ENCODE results near the gene NUDT14. TPM values are rescaled to one million over a fixed set of nuclear protein-coding genes. Genes with fewer than 3 reads are reported as not detected.

NUDT14 gene
- total RNA-seq, 1 donor from 2014 or later = 5.5 TPM

DNA sequence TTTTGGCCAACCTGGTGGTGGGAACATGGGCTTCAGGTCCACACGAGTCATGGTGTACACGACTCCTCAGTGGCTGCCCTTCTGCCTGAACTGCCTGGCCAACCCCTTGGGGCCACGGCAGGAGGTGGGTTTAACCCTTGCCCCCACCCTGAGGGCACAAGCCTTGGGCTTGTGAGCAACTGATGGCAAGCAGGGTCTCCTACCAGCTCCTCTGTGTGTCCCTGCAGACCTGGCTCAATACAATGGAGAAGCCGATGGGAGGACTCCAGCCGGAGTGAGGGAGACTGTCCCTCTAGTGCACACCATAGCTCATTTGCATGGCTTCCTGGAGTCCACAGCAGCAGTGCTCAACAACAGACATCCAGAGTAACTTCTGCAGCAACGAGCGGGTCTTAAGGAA, 40.5 kb downstream of the NUDT14 start:
- H3K79me2 ChIP-seq (ENCODE audit: low read depth) = no peaks in the 10 kb centered on the region
- H3K4me3 ChIP-seq = no peak overlapping the region
- no peaks in the 10 kb centered on the region for H3K4me1 ChIP-seq
- no peaks in the 10 kb centered on the region for H3F3A ChIP-seq (ENCODE audit: low read depth)
- no peak for TF ChIP-seq EZH2 (IDR thresholded peaks at IDR 0.05)
- H3K27ac ChIP-seq = no peak overlapping the region
- Mint-ChIP-seq H3K36me3 (peaks cover 5% of the 10 kb centered on the region), H3K4me1 (no peaks in the 10 kb centered on the region), H3K27me3 (ENCODE audit: insufficient read depth, low read depth) (peaks cover 2% of the 10 kb centered on the region), H3K27ac (no peak overlapping the region), H3K9me3 (peaks cover 20% of the 10 kb centered on the region), H3K4me3 (no peak overlapping the region)
- no peaks in the 10 kb centered on the region for H4K20me1 ChIP-seq (ENCODE audit: low read depth)
- no peak overlapping the region for H2AFZ ChIP-seq (replicated peaks)
- no peak overlapping the region for H3K9ac ChIP-seq
- H3K9me3 ChIP-seq (ENCODE audit: low read depth) = peaks cover 4% of the 10 kb centered on the region
- H3K4me2 ChIP-seq = no peak overlapping the region
- no peaks in the 10 kb centered on the region for H3K36me3 ChIP-seq
- H3K27me3 ChIP-seq = no peaks in the 10 kb centered on the region
- DNase-seq (ENCODE audit: low spot score) = no peak

DNA sequence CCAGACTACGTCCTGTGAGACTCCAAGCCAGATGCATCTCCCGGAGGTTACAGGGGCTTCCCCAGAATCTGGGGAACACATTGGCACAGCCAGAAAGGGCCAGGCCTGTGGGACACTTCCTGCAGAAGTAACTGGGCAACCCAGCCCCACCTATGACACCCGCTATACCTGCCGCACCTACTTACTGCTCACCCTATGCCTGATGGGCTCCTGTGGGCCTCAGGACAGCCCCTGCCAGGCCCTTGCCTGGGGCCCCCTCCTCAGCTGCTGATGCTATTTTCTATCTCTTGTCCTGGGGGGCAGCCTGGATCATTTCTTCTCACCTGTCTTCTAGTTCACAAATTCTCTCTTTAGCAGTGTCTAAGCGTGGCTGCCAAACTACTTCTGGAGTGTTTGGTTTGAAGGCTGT, 41.3 kb downstream of the NUDT14 start:
- Mint-ChIP-seq H3K27ac (no peak overlapping the region), H3K36me3 (peaks cover 5% of the 10 kb centered on the region), H3K4me3 (no peak overlapping the region), H3K9me3 (peaks cover 20% of the 10 kb centered on the region), H3K4me1 (no peaks in the 10 kb centered on the region), H3K27me3 (ENCODE audit: insufficient read depth, low read depth) (peaks cover 2% of the 10 kb centered on the region)
- H3K36me3 ChIP-seq = no peaks in the 10 kb centered on the region
- DNase-seq (ENCODE audit: low spot score) = no peak
- H4K20me1 ChIP-seq (ENCODE audit: low read depth) = no peaks in the 10 kb centered on the region
- no peaks in the 10 kb centered on the region for H3K27me3 ChIP-seq
- no peak overlapping the region for H3K4me3 ChIP-seq
- H3K4me2 ChIP-seq = no peak overlapping the region
- H3K27ac ChIP-seq = no peak overlapping the region
- H3F3A ChIP-seq (ENCODE audit: low read depth) = no peaks in the 10 kb centered on the region
- no peaks in the 10 kb centered on the region for H3K79me2 ChIP-seq (ENCODE audit: low read depth)
- TF ChIP-seq EZH2 (IDR thresholded peaks at IDR 0.05) (no peak), CTCF (IDR thresholded peaks at IDR 0.05) (no peak), EZH2phosphoT487 (IDR thresholded peaks at IDR 0.05) (no peak)
- H3K4me1 ChIP-seq = no peaks in the 10 kb centered on the region
- H2AFZ ChIP-seq (replicated peaks) = no peak overlapping the region
- peaks cover 4% of the 10 kb centered on the region for H3K9me3 ChIP-seq (ENCODE audit: low read depth)
- no peak overlapping the region for H3K9ac ChIP-seq

DNA sequence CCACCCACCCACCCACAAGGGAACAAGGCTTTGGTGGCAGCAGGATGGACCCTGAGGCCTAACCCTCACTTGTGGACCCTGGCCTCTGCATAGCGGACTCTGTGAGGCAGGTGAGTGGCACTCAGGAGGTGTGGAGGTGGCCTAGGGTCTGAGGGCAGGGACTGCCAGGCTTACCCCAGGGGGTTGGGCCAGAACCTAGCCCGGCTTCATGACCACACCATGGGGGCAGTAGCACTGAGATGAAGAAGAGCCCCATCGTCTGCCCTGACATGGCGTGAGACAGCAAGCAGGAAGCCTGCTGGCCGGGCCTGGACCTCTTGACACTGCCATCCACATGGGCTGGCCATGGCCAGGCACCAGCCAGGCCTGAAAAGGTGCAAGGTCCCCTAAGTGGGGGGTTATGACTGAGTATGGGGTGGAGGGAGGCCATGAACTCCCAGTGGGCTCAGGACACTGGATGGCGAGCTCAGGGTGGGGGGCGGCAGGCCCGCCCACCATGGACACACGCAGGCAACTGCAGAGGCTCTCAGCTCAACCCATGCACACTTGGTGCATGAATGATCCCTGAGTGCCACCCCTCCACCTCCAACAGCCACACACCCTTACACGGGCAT, 41.8 kb downstream of the NUDT14 start:
- no peaks in the 10 kb centered on the region for H3K27me3 ChIP-seq
- no peak for TF ChIP-seq EZH2phosphoT487 (IDR thresholded peaks at IDR 0.05)
- no peak for TF ChIP-seq CTCF (IDR thresholded peaks at IDR 0.05)
- no peak for TF ChIP-seq EZH2 (IDR thresholded peaks at IDR 0.05)
- H3K79me2 ChIP-seq (ENCODE audit: low read depth) = no peaks in the 10 kb centered on the region
- H2AFZ ChIP-seq (replicated peaks) = no peak overlapping the region
- H3F3A ChIP-seq (ENCODE audit: low read depth) = no peaks in the 10 kb centered on the region
- Mint-ChIP-seq H3K4me1 (no peaks in the 10 kb centered on the region), H3K27me3 (ENCODE audit: insufficient read depth, low read depth) (peaks cover 2% of the 10 kb centered on the region), H3K4me3 (no peak overlapping the region), H3K27ac (no peak overlapping the region), H3K9me3 (peaks cover 20% of the 10 kb centered on the region), H3K36me3 (peaks cover 5% of the 10 kb centered on the region)
- no peaks in the 10 kb centered on the region for H3K4me1 ChIP-seq
- H3K4me3 ChIP-seq = no peak overlapping the region
- H3K27ac ChIP-seq = no peak overlapping the region
- H3K9me3 ChIP-seq (ENCODE audit: low read depth) = peaks cover 4% of the 10 kb centered on the region
- no peak overlapping the region for H3K9ac ChIP-seq
- DNase-seq (ENCODE audit: low spot score) = no peak
- H3K36me3 ChIP-seq = no peaks in the 10 kb centered on the region
- no peaks in the 10 kb centered on the region for H4K20me1 ChIP-seq (ENCODE audit: low read depth)
- H3K4me2 ChIP-seq = no peak overlapping the region

DNA sequence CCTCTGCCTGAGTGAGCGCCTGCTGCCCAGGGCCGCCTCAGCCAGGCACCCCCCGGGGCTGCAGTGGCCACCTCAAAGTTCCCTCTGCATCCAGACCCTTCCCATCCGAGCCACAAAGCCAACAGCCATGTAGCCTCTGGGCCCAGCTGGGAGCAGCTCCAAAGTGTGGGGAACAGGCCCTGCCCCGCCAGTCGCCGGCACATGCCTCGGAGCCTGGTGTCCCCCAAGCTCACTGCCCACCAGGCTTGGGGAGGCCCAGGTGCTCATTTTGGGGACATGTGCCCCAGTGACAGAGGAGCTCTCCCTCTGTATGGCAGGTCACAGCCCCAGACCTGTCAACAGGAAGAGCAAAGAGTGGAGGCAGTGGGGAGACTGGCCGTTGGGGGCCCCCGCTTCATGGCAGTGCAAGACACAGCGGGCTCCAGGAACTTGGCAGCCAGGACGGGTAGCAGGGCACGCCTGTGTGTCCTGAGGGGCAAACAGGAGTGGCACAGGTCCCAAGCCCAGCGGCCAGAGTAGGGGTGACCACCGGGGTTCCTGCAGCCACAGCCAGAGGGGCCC, 42.5 kb downstream of the NUDT14 start:
- Histone ChIP-seq H3K9me3 (ENCODE audit: low read depth) (peaks cover 4% of the 10 kb centered on the region), H4K20me1 (ENCODE audit: low read depth) (no peaks in the 10 kb centered on the region), H3K79me2 (ENCODE audit: low read depth) (no peaks in the 10 kb centered on the region), H3K4me1 (no peaks in the 10 kb centered on the region), H2AFZ (replicated peaks) (no peak overlapping the region), H3K27me3 (no peaks in the 10 kb centered on the region), H3K27ac (no peak overlapping the region), H3K4me2 (no peak overlapping the region), H3K36me3 (no peaks in the 10 kb centered on the region), H3K4me3 (no peak overlapping the region), H3F3A (ENCODE audit: low read depth) (no peaks in the 10 kb centered on the region), H3K9ac (no peak overlapping the region)
- Mint-ChIP-seq H3K4me3 (no peak overlapping the region), H3K36me3 (peaks cover 5% of the 10 kb centered on the region), H3K9me3 (peaks cover 20% of the 10 kb centered on the region), H3K27ac (no peak overlapping the region), H3K27me3 (ENCODE audit: insufficient read depth, low read depth) (peaks cover 2% of the 10 kb centered on the region), H3K4me1 (no peaks in the 10 kb centered on the region)
- TF ChIP-seq CTCF (IDR thresholded peaks at IDR 0.05) (no peak), EZH2 (IDR thresholded peaks at IDR 0.05) (no peak), EZH2phosphoT487 (IDR thresholded peaks at IDR 0.05) (no peak)
- no peak for DNase-seq (ENCODE audit: low spot score)
